Measurements from ENCODE around the gene VPS52.

DNA sequence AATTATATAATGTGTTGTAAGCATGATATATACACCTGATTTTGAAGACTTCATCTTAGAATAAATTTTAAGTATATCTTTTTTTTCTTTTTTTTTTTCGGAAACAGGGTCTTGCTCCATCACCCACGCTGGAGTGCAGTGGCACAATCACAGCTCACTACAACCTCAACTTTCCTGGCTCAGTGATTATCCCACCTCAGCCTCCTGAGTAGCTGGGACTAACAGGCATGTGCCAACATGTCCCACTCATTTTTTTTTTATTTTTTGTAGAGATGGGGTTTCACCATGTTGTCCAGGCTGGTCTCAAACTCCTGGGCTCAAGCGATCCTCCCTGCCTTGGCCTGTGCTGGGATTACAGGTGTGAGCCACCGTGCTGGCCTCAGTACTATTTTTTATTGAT is 17.1 kb downstream of the VPS52 start:
- TF ChIP-seq, protein P1, sequence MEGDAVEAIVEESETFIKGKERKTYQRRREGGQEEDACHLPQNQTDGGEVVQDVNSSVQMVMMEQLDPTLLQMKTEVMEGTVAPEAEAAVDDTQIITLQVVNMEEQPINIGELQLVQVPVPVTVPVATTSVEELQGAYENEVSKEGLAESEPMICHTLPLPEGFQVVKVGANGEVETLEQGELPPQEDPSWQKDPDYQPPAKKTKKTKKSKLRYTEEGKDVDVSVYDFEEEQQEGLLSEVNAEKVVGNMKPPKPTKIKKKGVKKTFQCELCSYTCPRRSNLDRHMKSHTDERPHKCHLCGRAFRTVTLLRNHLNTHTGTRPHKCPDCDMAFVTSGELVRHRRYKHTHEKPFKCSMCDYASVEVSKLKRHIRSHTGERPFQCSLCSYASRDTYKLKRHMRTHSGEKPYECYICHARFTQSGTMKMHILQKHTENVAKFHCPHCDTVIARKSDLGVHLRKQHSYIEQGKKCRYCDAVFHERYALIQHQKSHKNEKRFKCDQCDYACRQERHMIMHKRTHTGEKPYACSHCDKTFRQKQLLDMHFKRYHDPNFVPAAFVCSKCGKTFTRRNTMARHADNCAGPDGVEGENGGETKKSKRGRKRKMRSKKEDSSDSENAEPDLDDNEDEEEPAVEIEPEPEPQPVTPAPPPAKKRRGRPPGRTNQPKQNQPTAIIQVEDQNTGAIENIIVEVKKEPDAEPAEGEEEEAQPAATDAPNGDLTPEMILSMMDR (IDR thresholded peaks at IDR 0.05; ENCODE audit: insufficient read depth, low read depth, low read length): no peak
- TF ChIP-seq EZH2 (IDR thresholded peaks at IDR 0.05; ENCODE audit: insufficient read depth, low read length): no peak

Measured in astrocyte (in vitro differentiated cells and primary cell).